HUES64 (cell line): ENCODE results near the gene MRC1.

Experiments used
- H3K27ac ChIP-seq: 2 replicates; pipeline ENCODE4 v1.7.0; 2013; ENCODE audit warnings: low read depth, low read length, inconsistent platforms
- H3K27me3 ChIP-seq: 2 replicates; pipeline ENCODE4 v1.6.1; 2013; ENCODE audit warnings: mild to moderate bottlenecking, low read length; ENCODE audit not compliant: insufficient read depth
- H3K36me3 ChIP-seq: 2 replicates; pipeline ENCODE4 v1.6.1; 2013; ENCODE audit warnings: mild to moderate bottlenecking, low read length; ENCODE audit not compliant: insufficient read depth
- H3K4me1 ChIP-seq: 2 replicates; pipeline ENCODE4 v1.6.1; 2013; ENCODE audit warnings: mild to moderate bottlenecking, low read length, moderate library complexity; ENCODE audit not compliant: insufficient read depth
- H3K4me3 ChIP-seq: 2 replicates; pipeline ENCODE4 v1.5.1; 2013; ENCODE audit warnings: mild to moderate bottlenecking, low read length, moderate library complexity
- H3K9ac ChIP-seq: 2 replicates; pipeline ENCODE4 v1.6.1; 2013; ENCODE audit warnings: mild to moderate bottlenecking, low read depth, low read length
- H3K9me3 ChIP-seq: 2 replicates; pipeline ENCODE4 v1.6.1; 2013; ENCODE audit warnings: low read depth, low read length; ENCODE audit not compliant: insufficient read depth
- WGBS: fragments of 150-250, 120-280 bp; methylation state at CpG from one replicate; pipeline ENCODE4 v1.1.7; 2013; ENCODE audit warnings: missing lambda C conversion rate; 5-methylcytosine and 5-hydroxymethylcytosine counted together

The MRC1 gene

GRCh38 chr10:17847585-17848296, 38.6 kb downstream of the MRC1 start:
- WGBS: 83% methylated on average over 5 of the region's 5 CpGs
- no peak overlapping the region for H3K27ac ChIP-seq

DNA sequence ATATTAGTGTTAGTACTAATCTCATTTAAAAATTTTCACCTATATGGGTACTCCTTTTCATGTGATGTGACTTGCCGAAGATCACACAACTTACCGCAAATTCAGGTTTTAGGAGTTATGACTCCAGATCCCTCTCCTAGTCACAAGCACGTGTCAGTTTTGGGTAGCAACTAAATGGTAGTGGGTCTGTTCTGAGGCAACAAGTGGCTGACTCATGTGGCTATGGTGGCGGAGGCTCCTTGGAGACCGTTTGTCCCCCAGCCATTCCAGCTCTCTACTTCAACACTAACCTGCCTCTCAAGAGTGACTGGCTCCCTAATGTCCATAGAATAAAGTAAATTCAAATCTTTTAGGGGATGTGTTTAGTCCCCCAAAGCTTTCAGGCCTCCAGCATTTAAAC, 39.5 kb downstream of the MRC1 start:
- H3K4me1 ChIP-seq: peaks cover 13% of the 10 kb centered on the region
- H3K9me3 ChIP-seq: no peaks in the 10 kb centered on the region
- WGBS: 81% methylated on average over 5 of the region's 5 CpGs
- H3K4me3 ChIP-seq: no peak overlapping the region
- no peak overlapping the region for H3K9ac ChIP-seq
- H3K36me3 ChIP-seq: no peaks in the 10 kb centered on the region
- no peaks in the 10 kb centered on the region for H3K27me3 ChIP-seq
- H3K27ac ChIP-seq: no peak overlapping the region

More at GRCh38 chr10:17847585-17848296, 38.6 kb downstream of the MRC1 start:
- peaks cover 13% of the 10 kb centered on the region for H3K4me1 ChIP-seq
- H3K9me3 ChIP-seq: no peaks in the 10 kb centered on the region
- H3K36me3 ChIP-seq: no peaks in the 10 kb centered on the region
- H3K27me3 ChIP-seq: no peaks in the 10 kb centered on the region
- H3K9ac ChIP-seq: no peak overlapping the region
- H3K4me3 ChIP-seq: no peak overlapping the region

DNA sequence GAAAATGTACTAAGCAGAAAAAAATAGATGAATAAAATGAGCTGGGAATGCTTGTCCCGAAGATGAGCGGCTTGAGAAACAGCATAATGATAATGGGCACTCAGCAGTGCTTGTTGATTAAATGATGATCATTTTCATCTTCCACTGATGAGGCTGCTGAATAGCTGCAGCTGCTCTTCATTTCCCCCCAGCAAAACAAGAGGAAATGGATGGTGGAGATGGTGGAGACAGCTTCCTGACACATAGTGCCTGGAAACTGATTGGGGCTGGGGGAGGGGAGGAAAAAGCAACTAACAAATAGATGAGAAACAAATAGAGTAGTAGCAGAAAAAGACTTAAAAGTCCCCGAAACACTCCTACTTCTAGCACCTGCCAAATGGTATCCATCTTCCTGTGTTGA, 41.4 kb downstream of the MRC1 start:
- WGBS: 93% methylated on average over 3 of the region's 3 CpGs
- Histone ChIP-seq H3K27ac (no peak overlapping the region), H3K9me3 (no peaks in the 10 kb centered on the region), H3K9ac (no peak overlapping the region), H3K36me3 (no peaks in the 10 kb centered on the region), H3K4me3 (no peak overlapping the region), H3K27me3 (no peaks in the 10 kb centered on the region), H3K4me1 (peaks cover 13% of the 10 kb centered on the region)

DNA sequence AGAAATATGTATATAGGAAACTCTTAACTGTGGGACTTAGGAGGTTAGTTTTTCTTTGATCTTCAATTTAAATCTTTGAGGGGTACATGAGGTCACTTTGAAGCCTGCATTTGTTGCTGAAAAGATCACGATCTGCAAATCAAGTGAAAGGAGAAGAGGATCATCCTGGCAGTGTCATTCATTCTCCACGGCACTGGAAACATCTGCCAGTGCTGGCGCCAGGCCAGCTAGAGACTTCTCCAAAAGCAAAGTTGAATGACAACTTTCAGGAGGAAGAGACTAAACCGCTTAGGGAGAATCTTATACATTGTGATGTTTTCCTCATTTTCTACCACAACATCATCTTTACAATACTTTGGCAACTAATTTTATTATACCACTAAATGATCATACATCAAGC, 42.5 kb downstream of the MRC1 start:
- Histone ChIP-seq H3K4me1 (peaks cover 13% of the 10 kb centered on the region), H3K27me3 (no peaks in the 10 kb centered on the region), H3K9ac (no peak overlapping the region), H3K4me3 (no peak overlapping the region), H3K27ac (no peak overlapping the region), H3K36me3 (no peaks in the 10 kb centered on the region), H3K9me3 (no peaks in the 10 kb centered on the region)
- WGBS: 34% methylated on average over 4 of the region's 4 CpGs

GRCh38 chr10:17854044-17854652, 45.0 kb downstream of the MRC1 start:
- H3K9ac ChIP-seq: no peak overlapping the region
- H3K36me3 ChIP-seq: no peaks in the 10 kb centered on the region
- WGBS: 96% methylated on average over 7 of the region's 7 CpGs
- H3K27me3 ChIP-seq: no peaks in the 10 kb centered on the region
- H3K9me3 ChIP-seq: no peaks in the 10 kb centered on the region
- no peak overlapping the region for H3K4me3 ChIP-seq
- H3K27ac ChIP-seq: no peak overlapping the region
- H3K4me1 ChIP-seq: peaks cover 13% of the 10 kb centered on the region

- Histone ChIP-seq H3K27me3 (no peaks in the 10 kb centered on the region), H3K27ac (no peak overlapping the region), H3K4me3 (no peak overlapping the region), H3K4me1 (no peaks in the 10 kb centered on the region), H3K36me3 (no peaks in the 10 kb centered on the region), H3K9me3 (no peaks in the 10 kb centered on the region), H3K9ac (no peak overlapping the region)
- WGBS: 94% methylated on average over 2 of the region's 3 CpGs
Observed at GRCh38 chr10:17857040-17857439, 47.9 kb downstream of the MRC1 start.

DNA sequence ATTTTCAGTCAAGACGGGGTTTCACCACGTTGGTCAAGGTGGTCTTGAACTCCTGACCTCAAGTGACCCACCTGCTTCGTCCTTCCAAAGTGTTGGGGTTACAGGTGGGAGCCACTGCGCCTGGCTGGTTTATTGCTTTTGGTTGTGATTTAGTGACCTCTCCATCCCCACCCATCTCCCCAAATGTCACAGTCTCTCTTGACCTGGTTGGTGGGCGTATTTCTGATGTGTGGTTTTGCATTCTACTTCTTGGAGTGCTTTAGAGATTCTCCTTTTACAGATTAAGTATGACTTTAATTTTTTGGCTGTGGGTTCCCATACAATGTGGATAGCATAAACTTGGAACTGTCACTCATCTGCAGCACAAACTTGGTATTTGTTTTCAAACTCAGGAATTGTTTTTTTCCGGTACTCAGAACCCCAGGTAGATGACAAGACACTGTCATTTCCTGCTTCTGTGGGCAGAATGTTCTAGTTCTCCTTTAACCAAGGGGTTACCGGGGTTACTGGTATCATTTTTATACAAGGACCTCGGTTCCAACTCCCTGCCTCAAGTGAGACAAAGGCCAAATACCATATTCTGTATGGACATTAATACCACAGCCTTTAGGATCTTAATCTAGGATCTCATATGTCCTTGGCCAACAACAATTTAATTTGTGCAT, 50.5 kb downstream of the MRC1 start:
- Histone ChIP-seq H3K4me3 (no peak overlapping the region), H3K9me3 (no peaks in the 10 kb centered on the region), H3K27me3 (no peaks in the 10 kb centered on the region), H3K36me3 (no peaks in the 10 kb centered on the region), H3K27ac (no peak overlapping the region), H3K9ac (no peak overlapping the region), H3K4me1 (no peaks in the 10 kb centered on the region)
- 95% methylated on average over 6 of the region's 8 CpGs for WGBS

DNA sequence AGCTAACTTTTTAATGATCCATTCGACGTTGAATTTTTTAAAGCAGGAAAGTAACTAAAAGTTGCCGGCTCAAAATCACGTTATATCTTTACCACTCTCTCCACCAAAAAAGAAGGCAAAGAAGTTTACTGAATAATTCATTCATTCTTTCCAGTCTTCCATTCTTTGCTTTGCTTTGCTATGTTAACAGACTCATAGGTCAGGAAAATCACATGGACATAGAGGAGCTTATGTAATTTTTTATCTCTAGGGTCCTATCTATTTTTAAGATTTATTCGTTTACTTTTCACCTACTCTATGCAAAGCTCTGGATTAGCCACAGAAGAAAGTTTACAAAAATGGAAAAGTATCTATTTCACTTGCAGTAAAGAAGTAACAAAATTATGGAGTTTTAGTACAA, 52.6 kb downstream of the MRC1 start:
- H3K27ac ChIP-seq: no peak overlapping the region
- 93% methylated on average over 4 of the region's 5 CpGs for whole genome bisulfite sequencing
- no peaks in the 10 kb centered on the region for H3K4me1 ChIP-seq
- H3K9me3 ChIP-seq: no peaks in the 10 kb centered on the region
- no peaks in the 10 kb centered on the region for H3K27me3 ChIP-seq
- H3K4me3 ChIP-seq: no peak overlapping the region
- H3K36me3 ChIP-seq: no peaks in the 10 kb centered on the region
- no peak overlapping the region for H3K9ac ChIP-seq

DNA sequence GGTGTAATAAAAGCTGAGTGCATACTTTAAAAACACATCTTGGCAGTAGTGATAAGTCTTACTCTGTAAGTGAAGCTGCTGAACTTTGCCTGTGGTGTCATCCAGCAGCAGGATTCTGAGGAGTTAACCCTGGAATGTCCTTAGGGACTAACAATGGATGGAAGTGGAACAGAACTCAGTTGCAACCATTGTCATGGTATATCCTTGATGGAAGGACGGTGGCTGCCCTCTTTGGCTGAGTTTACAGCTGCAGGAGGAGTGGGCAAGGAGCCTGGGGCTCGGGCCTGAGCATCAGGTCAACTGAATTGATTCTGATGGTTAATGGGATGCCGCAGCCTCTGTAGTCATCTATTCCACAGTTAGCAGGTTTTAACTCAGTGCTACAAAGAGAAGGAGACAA, 56.2 kb downstream of the MRC1 start:
- Histone ChIP-seq H3K27ac (no peak overlapping the region), H3K36me3 (no peaks in the 10 kb centered on the region), H3K4me1 (no peaks in the 10 kb centered on the region), H3K27me3 (no peaks in the 10 kb centered on the region), H3K4me3 (no peak overlapping the region), H3K9me3 (no peaks in the 10 kb centered on the region), H3K9ac (no peak overlapping the region)
- 64% methylated on average over 3 of the region's 3 CpGs for WGBS

- Histone ChIP-seq H3K27ac (no peak overlapping the region), H3K27me3 (no peaks in the 10 kb centered on the region), H3K4me3 (no peak overlapping the region), H3K9me3 (no peaks in the 10 kb centered on the region), H3K4me1 (no peaks in the 10 kb centered on the region), H3K36me3 (no peaks in the 10 kb centered on the region), H3K9ac (no peak overlapping the region)
- 95% methylated on average over 10 of the region's 10 CpGs for WGBS
Observed at GRCh38 chr10:17866346-17866745, 57.2 kb downstream of the MRC1 start.

DNA sequence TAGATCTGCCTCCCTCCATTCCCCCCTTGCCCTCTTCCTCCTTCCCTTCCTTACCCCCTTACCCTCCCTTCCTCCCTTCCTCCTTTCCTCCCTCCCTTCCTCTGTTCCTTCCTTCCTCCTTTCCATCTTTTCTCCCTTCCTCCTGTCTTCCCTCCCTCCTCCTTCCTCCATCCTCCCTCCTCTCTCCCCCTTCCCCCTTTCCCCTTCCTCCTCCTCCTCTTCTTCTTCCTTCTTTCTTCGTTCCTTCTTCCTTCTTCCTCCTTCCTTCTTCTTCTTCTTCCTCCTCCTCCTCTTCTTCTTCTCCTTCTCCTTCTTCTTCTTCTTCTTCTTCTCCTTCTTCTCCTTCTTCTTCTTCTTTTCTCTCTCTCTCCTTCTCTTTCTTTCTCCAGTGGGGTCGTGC, 57.9 kb downstream of the MRC1 start:
- H3K27me3 ChIP-seq: no peaks in the 10 kb centered on the region
- WGBS: 94% methylated on average over 2 of the region's 2 CpGs
- H3K4me3 ChIP-seq: no peak overlapping the region
- no peaks in the 10 kb centered on the region for H3K4me1 ChIP-seq
- H3K36me3 ChIP-seq: no peaks in the 10 kb centered on the region
- H3K9me3 ChIP-seq: no peaks in the 10 kb centered on the region
- H3K27ac ChIP-seq: no peak overlapping the region
- no peak overlapping the region for H3K9ac ChIP-seq
